ENCODE measurements around the gene GCKR. TPM values are rescaled to one million over a fixed set of nuclear protein-coding genes. Genes with fewer than 3 reads are reported as not detected.

The GCKR gene
- total RNA-seq, 1 experiment from 2014 or later, result 0.11 TPM

- WGBS (ENCODE audit: extremely low coverage, insufficient read length, low lambda C conversion rate), result no CpG with 5 or more reads among the region's 3 CpGs
- H3K4me3 Mint-ChIP-seq, result no peak overlapping the region
Measured at GRCh38 chr2:27485496-27485895, 11.1 kb upstream of the GCKR start.

More at GRCh38 chr2:27485496-27485895, 11.1 kb upstream of the GCKR start:
- Mint-ChIP-seq H3K9me3 (no peaks in the 10 kb centered on the region), H3K36me3 (ENCODE audit: insufficient read depth in 1 of 3, low read depth in 3 of 3) (peaks cover 0 to 10% (median 0%) of the 10 kb centered on the region in 3 experiments; a peak in 4 of 7 replicates), H3K4me1 (peaks cover 18% of the 10 kb centered on the region in 2 experiments), H3K27me3 (ENCODE audit: low read depth) (no peaks in the 10 kb centered on the region), H3K27ac (peak overlapping the region in 1 of 3 experiments; percentile 62; a peak in 1 of 7 replicates)
- Histone ChIP-seq H2AFZ (ENCODE audit: low read length) (no peak overlapping the region), H3K79me1 (ENCODE audit: insufficient read depth, low read depth, low read length, poor library complexity, severe bottlenecking) (no peaks in the 10 kb centered on the region), H3K27me3 (ENCODE audit: insufficient read depth, low read length) (no peaks in the 10 kb centered on the region), H3K4me2 (ENCODE audit: insufficient read depth, insufficient read length, low read length) (no peak overlapping the region), H3K18ac (ENCODE audit: insufficient read length, low read depth, low read length) (no peak overlapping the region), H3K9me3 (ENCODE audit: control insufficient read depth, low read depth, low read length) (no peaks in the 10 kb centered on the region), H4K5ac (ENCODE audit: insufficient read length, low read depth, low read length) (no peak overlapping the region), H3K14ac (ENCODE audit: insufficient read depth, low read length) (no peak overlapping the region), H3K27ac (ENCODE audit: insufficient read length, low read depth, low read length) (no peak overlapping the region), H2BK120ac (ENCODE audit: low read depth, low read length, poor library complexity, severe bottlenecking) (no peak overlapping the region), H3K9ac (ENCODE audit: extremely low read depth, insufficient read length, low read length) (no peak overlapping the region), H4K20me1 (ENCODE audit: control insufficient read depth, insufficient read depth, insufficient read length) (no peaks in the 10 kb centered on the region), H3T11ph (ENCODE audit: low read length) (no peak overlapping the region), H2AK5ac (ENCODE audit: insufficient read length, low read length) (no peak overlapping the region), H4K91ac (ENCODE audit: insufficient read length, low read depth, low read length) (no peak overlapping the region), H3K4ac (ENCODE audit: low read depth, low read length) (no peak overlapping the region), H4K8ac (replicated peaks; ENCODE audit: insufficient read length, low read depth, low read length) (no peak overlapping the region), H2BK5ac (ENCODE audit: insufficient read length, low read length) (no peak overlapping the region), H3K56ac (ENCODE audit: insufficient read length, low read depth, low read length) (no peak overlapping the region), H3K23ac (ENCODE audit: insufficient read length, low read depth, low read length) (no peak overlapping the region), H2BK15ac (ENCODE audit: low read depth, low read length) (no peak overlapping the region), H2BK12ac (ENCODE audit: insufficient read length, low read depth, low read length) (no peak overlapping the region), H3K23me2 (ENCODE audit: insufficient read length, low read depth, low read length, poor library complexity, severe bottlenecking) (peaks cover 4% of the 10 kb centered on the region), H3K79me2 (ENCODE audit: insufficient read depth, low read length) (no peaks in the 10 kb centered on the region), H3K4me1 (ENCODE audit: insufficient read depth, low read length) (no peaks in the 10 kb centered on the region), H2BK20ac (ENCODE audit: low read depth, low read length, poor library complexity, severe bottlenecking) (no peak overlapping the region)
- DNase-seq, result no peak
- TF ChIP-seq, protein P1, sequence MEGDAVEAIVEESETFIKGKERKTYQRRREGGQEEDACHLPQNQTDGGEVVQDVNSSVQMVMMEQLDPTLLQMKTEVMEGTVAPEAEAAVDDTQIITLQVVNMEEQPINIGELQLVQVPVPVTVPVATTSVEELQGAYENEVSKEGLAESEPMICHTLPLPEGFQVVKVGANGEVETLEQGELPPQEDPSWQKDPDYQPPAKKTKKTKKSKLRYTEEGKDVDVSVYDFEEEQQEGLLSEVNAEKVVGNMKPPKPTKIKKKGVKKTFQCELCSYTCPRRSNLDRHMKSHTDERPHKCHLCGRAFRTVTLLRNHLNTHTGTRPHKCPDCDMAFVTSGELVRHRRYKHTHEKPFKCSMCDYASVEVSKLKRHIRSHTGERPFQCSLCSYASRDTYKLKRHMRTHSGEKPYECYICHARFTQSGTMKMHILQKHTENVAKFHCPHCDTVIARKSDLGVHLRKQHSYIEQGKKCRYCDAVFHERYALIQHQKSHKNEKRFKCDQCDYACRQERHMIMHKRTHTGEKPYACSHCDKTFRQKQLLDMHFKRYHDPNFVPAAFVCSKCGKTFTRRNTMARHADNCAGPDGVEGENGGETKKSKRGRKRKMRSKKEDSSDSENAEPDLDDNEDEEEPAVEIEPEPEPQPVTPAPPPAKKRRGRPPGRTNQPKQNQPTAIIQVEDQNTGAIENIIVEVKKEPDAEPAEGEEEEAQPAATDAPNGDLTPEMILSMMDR (conservative IDR thresholded peaks at IDR 0.05), result no peak

Measured in H9 (cell line).